MM.1S (cell line): Measurements from ENCODE around the gene DFFB.

Source experiments
- DNase-seq: peaks from one replicate; pipeline ENCODE4 v3.0.0-alpha.2; 2015
- H2AFZ ChIP-seq: fragments of 300-600 bp; sonication (generic); 2 replicates; pipeline ENCODE4 v1.6.0; 2016; ENCODE audit warnings: antibody characterized with exemption, low read length
- H3F3A ChIP-seq: fragments of 300-600 bp; sonication (generic); 2 replicates; pipeline ENCODE4 v1.6.1; 2016; ENCODE audit warnings: mild to moderate bottlenecking, antibody characterized with exemption, low read length, moderate library complexity, mixed read lengths; ENCODE audit not compliant: insufficient read depth
- H3K27ac ChIP-seq: fragments of 300-600 bp; sonication (generic); 2 replicates; pipeline ENCODE4 v1.5.1; 2016; ENCODE audit warnings: mild to moderate bottlenecking, low read length
- H3K27me3 ChIP-seq: fragments of 300-600 bp; sonication (generic); replicated peaks from 2 replicates; pipeline ENCODE4 v1.6.0; 2016; ENCODE audit warnings: low read length; ENCODE audit not compliant: insufficient read depth
- H3K36me3 ChIP-seq: fragments of 300-600 bp; sonication (generic); replicated peaks from 2 replicates; pipeline ENCODE4 v1.6.1; 2016; ENCODE audit warnings: mild to moderate bottlenecking, low read length, mixed read lengths; ENCODE audit not compliant: insufficient read depth
- H3K4me1 ChIP-seq: fragments of 300-600 bp; sonication (generic); 2 replicates; pipeline ENCODE4 v1.6.1; 2016; ENCODE audit warnings: low read length, mixed read lengths
- H3K4me2 ChIP-seq: fragments of 300-600 bp; sonication (generic); 2 replicates; pipeline ENCODE4 v1.6.0; 2016; ENCODE audit warnings: low read depth, low read length
- H3K4me3 ChIP-seq: fragments of 300-600 bp; sonication (generic); 2 replicates; pipeline ENCODE4 v1.5.1; 2016; ENCODE audit warnings: low read length, mixed read lengths
- H3K79me2 ChIP-seq: fragments of 300-600 bp; sonication (generic); 2 replicates; pipeline ENCODE4 v1.6.1; 2016; ENCODE audit warnings: mixed run types, low read length, mixed read lengths
- H3K9ac ChIP-seq: fragments of 300-600 bp; sonication (generic); 2 replicates; pipeline ENCODE4 v1.6.1; 2016; ENCODE audit warnings: low read length, mixed read lengths
- H3K9me2 ChIP-seq: fragments of 300-600 bp; sonication (generic); replicated peaks from 2 replicates; pipeline ENCODE4 v1.6.1; 2016; ENCODE audit warnings: mild to moderate bottlenecking, low read length, mixed read lengths; ENCODE audit not compliant: insufficient read depth
- H3K9me3 ChIP-seq: fragments of 300-600 bp; sonication (generic); replicated peaks from 2 replicates; pipeline ENCODE4 v1.6.1; 2016; ENCODE audit warnings: mild to moderate bottlenecking, low read length, mixed read lengths; ENCODE audit not compliant: insufficient read depth
- H4K20me1 ChIP-seq: fragments of 300-600 bp; sonication (generic); 2 replicates; pipeline ENCODE4 v1.6.1; 2016; ENCODE audit warnings: mild to moderate bottlenecking, low read length, moderate library complexity, mixed read lengths; ENCODE audit not compliant: insufficient read depth
- CTCF ChIP-seq: fragments of 300-600 bp; sonication (generic); IDR thresholded peaks from 2 replicates; pipeline ENCODE4 v1.5.1; 2016; ENCODE audit warnings: antibody characterized with exemption, low read length, mixed read lengths
- EZH2 ChIP-seq: fragments of 300-600 bp; sonication (generic); optimal IDR thresholded peaks from 2 replicates; pipeline ENCODE3; 2017; ENCODE audit warnings: low read depth, mild to moderate bottlenecking, antibody characterized with exemption, low read length, mixed read lengths
- EZH2phosphoT487 ChIP-seq: fragments of 300-600 bp; sonication (generic); IDR thresholded peaks from 2 replicates; pipeline ENCODE4 v1.6.1; 2018; ENCODE audit warnings: antibody characterized with exemption, low read length

DFFB gene

DNA sequence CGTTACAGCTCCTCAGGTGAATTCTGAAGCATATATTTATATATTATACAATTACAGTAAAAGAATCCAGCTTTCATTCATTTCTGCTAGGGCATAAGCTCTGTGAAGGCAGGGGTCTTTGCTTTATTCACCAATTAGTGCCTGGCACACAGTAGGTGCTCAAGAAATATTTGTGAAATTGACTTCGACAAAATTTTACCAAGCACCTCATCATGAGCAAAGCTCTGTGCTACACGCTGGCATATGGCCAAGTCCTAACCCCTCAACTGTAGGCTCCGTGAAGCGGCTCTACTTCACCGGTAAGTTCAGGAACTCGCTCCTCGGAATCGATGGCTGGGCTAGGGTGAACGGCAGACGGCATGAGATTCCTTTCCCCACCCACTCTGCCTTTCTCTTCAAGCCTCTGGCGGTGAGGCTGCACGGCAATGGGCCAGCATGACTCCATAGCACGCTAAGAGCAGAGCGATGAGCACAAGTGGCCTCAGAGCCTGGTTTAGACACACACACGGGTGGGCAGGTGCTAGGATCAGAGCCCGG is 34.1 kb downstream of the DFFB start:
- no peak for DNase-seq
- H3K36me3 ChIP-seq: no peaks in the 10 kb centered on the region; the same call in 1 of the 2 replicates
- H3K9ac ChIP-seq: no peak overlapping the region
- no peaks in the 10 kb centered on the region for H4K20me1 ChIP-seq
- no peak overlapping the region for H3K4me2 ChIP-seq
- TF ChIP-seq CTCF (no peak), EZH2phosphoT487 (no peak), EZH2 (no peak)
- no peak overlapping the region for H2AFZ ChIP-seq
- H3K4me3 ChIP-seq: no peak overlapping the region
- H3F3A ChIP-seq: no peaks in the 10 kb centered on the region
- no peaks in the 10 kb centered on the region for H3K4me1 ChIP-seq
- H3K9me2 ChIP-seq: no peaks in the 10 kb centered on the region
- no peaks in the 10 kb centered on the region for H3K9me3 ChIP-seq
- H3K27me3 ChIP-seq: no peaks in the 10 kb centered on the region
- peaks cover 32% of the 10 kb centered on the region for H3K79me2 ChIP-seq
- H3K27ac ChIP-seq: no peak overlapping the region

DNA sequence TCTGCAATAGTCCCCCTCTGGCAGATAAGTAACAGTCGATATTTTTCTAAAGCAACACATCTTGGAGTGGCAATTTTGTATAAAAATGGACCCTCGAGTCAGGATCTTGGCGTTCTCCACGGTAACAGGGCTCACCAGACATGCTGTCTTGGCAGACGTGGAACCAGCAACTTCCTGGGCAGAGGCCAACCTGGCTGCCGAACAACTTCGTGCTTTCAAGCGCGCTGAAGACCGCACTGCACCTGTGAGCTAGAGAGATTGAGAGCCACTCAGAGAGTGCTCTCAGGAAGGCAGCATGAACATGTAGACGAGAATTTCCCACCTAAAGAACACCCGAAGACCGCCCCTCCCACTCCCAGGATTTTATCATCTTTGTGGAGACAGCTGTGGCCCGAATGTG is 35.5 kb downstream of the DFFB start:
- peaks cover 46% of the 10 kb centered on the region for H3K79me2 ChIP-seq
- DNase-seq: no peak
- H3K4me2 ChIP-seq: no peak overlapping the region
- no peak overlapping the region for H3K9ac ChIP-seq
- H2AFZ ChIP-seq: no peak overlapping the region
- H4K20me1 ChIP-seq: no peaks in the 10 kb centered on the region
- TF ChIP-seq EZH2phosphoT487 (no peak), CTCF (no peak), EZH2 (no peak)
- H3K27me3 ChIP-seq: no peaks in the 10 kb centered on the region
- H3K4me1 ChIP-seq: no peaks in the 10 kb centered on the region
- H3K4me3 ChIP-seq: no peak overlapping the region
- H3K9me2 ChIP-seq: no peaks in the 10 kb centered on the region
- no peaks in the 10 kb centered on the region for H3K9me3 ChIP-seq
- H3F3A ChIP-seq: no peaks in the 10 kb centered on the region
- H3K36me3 ChIP-seq: no peaks in the 10 kb centered on the region; the same call in 1 of the 2 replicates
- H3K27ac ChIP-seq: no peak overlapping the region

GRCh38 chr1:3893190-3893589 is 35.9 kb downstream of the DFFB start:
- no peaks in the 10 kb centered on the region for H3K9me2 ChIP-seq
- H3K36me3 ChIP-seq: no peaks in the 10 kb centered on the region; the same call in 1 of the 2 replicates
- H3K9ac ChIP-seq: no peak overlapping the region
- no peaks in the 10 kb centered on the region for H3K9me3 ChIP-seq
- H4K20me1 ChIP-seq: no peaks in the 10 kb centered on the region
- no peaks in the 10 kb centered on the region for H3K4me1 ChIP-seq
- peaks cover 50% of the 10 kb centered on the region for H3K79me2 ChIP-seq
- H2AFZ ChIP-seq: no peak overlapping the region
- TF ChIP-seq EZH2 (no peak), EZH2phosphoT487 (no peak), CTCF (no peak)
- H3F3A ChIP-seq: no peaks in the 10 kb centered on the region
- no peak overlapping the region for H3K27ac ChIP-seq
- DNase-seq: no peak
- H3K4me2 ChIP-seq: no peak overlapping the region
- no peaks in the 10 kb centered on the region for H3K27me3 ChIP-seq
- no peak overlapping the region for H3K4me3 ChIP-seq
